NCI-H2107 treated with DMSO at 0.1 percent for 48 hours (cell line): Measurements from ENCODE around the gene BNC2.

Experiments used
- DNase-seq: peaks from one replicate; lab custom pipeline; 2025; ENCODE audit not compliant: unreplicated experiment; lab: John Stamatoyannopoulos, UW

The BNC2 gene

GRCh38 chr9:16817514-16817913 lies 53.0 kb downstream of the BNC2 start:
- DNase-seq, result no peak

- DNase-seq, result no peak
These were observed 53.5 kb downstream of the BNC2 start for GRCh38 chr9:16817002-16817401.

GRCh38 chr9:16816011-16816410 lies 54.5 kb downstream of the BNC2 start:
- DNase-seq, result no peak

- DNase-seq, result no peak
These were observed 55.4 kb downstream of the BNC2 start for GRCh38 chr9:16815079-16815478.

- no peak for DNase-seq
These were observed 56.6 kb downstream of the BNC2 start for GRCh38 chr9:16813838-16814237.

- DNase-seq, result no peak
These were observed 58.3 kb downstream of the BNC2 start for GRCh38 chr9:16811987-16812685.

- peak; percentile 74 for DNase-seq
These were observed 60.4 kb downstream of the BNC2 start for GRCh38 chr9:16809912-16810610.

GRCh38 chr9:16806674-16807073 lies 63.8 kb downstream of the BNC2 start:
- DNase-seq, result no peak

- no peak for DNase-seq
These were observed 66.8 kb downstream of the BNC2 start for GRCh38 chr9:16803648-16804047.

GRCh38 chr9:16801871-16802466 lies 68.5 kb downstream of the BNC2 start:
- DNase-seq, result no peak

GRCh38 chr9:16796304-16796825 lies 74.1 kb downstream of the BNC2 start:
- no peak for DNase-seq

- no peak for DNase-seq
These were observed 75.4 kb downstream of the BNC2 start for GRCh38 chr9:16794871-16795639.

GRCh38 chr9:16794103-16794502 lies 76.4 kb downstream of the BNC2 start:
- DNase-seq, result no peak

GRCh38 chr9:16787724-16788123 lies 82.7 kb downstream of the BNC2 start:
- DNase-seq, result no peak

- no peak for DNase-seq
These were observed 86.5 kb downstream of the BNC2 start for GRCh38 chr9:16784002-16784401.

GRCh38 chr9:16782490-16782889 lies 88.0 kb downstream of the BNC2 start:
- no peak for DNase-seq

- no peak for DNase-seq
These were observed 95.1 kb downstream of the BNC2 start for GRCh38 chr9:16775330-16775729.

GRCh38 chr9:16773617-16774016 lies 96.9 kb downstream of the BNC2 start:
- DNase-seq, result no peak

GRCh38 chr9:16773116-16773515 lies 97.4 kb downstream of the BNC2 start:
- DNase-seq, result no peak

- no peak for DNase-seq
These were observed 99.1 kb downstream of the BNC2 start for GRCh38 chr9:16771356-16771755.

GRCh38 chr9:16769291-16769690 lies 101.2 kb downstream of the BNC2 start:
- no peak for DNase-seq
